KOPT-K1 (cell line): ENCODE measurements around the gene NOP58.
"Not testable (repeated sequence)": the region's sequence is repeated elsewhere in the genome, so short reads cannot be mapped to it uniquely, and the experiment has no call there.

Experiments
- H3K27ac ChIP-seq: fragments of 200-600 bp; sonication (generic); 2 replicates; pipeline ENCODE4 v1.5.1; 2016; ENCODE audit warnings: antibody characterized with exemption, mild to moderate bottlenecking, low read depth, low read length; ENCODE audit not compliant: poor library complexity, severe bottlenecking
- H3K36me3 ChIP-seq: fragments of 200-600 bp; sonication (generic); 2 replicates; pipeline ENCODE4 v1.5.1; 2017; ENCODE audit warnings: antibody characterized with exemption, mild to moderate bottlenecking, low read length, moderate library complexity; ENCODE audit not compliant: insufficient read depth
- H3K9me3 ChIP-seq: fragments of 200-600 bp; sonication (generic); 2 replicates; pipeline ENCODE4 v1.5.1; 2017; ENCODE audit warnings: antibody characterized with exemption, low read length, mild to moderate bottlenecking; ENCODE audit not compliant: insufficient read depth, poor library complexity, severe bottlenecking

NOP58 gene

GRCh38 chr2:202286595-202286994, 21.0 kb downstream of the NOP58 start:
- Histone ChIP-seq H3K9me3 (no peaks in the 10 kb centered on the region), H3K27ac (no peak overlapping the region), H3K36me3 (peaks cover 100% of the 10 kb centered on the region)

DNA sequence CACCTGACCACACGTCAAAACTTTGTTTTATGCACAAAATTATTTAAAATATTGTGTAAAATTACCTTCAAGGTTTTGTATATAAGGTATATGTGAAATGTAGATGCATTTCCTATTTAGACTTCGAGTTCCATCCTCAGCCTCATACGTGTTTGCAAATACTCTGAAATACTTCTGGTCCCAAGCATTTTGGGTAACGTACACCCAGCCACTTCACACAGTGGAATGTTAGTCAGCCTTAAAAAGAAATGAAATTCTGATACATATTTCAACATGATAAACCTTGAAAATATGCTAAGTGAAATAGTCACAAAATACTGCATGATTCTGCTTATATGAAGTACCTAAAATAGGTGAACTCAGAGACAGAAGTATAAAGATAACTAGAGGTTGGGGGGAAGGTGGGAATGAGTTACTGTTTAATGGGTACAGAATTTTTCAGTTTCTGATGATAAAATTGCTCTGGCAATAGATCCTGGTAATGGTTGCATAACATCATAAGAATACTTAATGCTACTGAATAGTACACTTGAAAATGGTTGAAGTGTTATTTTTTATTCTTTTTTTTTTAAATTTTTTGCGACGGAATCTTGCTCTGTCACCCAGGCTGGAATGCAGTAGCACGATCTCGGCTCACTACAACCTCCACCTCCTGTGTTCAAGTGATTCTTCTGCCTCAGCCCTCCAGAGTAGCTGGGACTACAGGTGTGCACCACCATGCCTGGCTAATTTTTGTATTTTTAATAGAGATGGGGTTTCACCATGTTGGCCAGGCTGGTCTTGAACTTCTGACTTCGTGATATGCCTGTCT, 24.0 kb downstream of the NOP58 start:
- Histone ChIP-seq H3K9me3 (no peaks in the 10 kb centered on the region), H3K27ac (no peak overlapping the region), H3K36me3 (peaks cover 100% of the 10 kb centered on the region)

DNA sequence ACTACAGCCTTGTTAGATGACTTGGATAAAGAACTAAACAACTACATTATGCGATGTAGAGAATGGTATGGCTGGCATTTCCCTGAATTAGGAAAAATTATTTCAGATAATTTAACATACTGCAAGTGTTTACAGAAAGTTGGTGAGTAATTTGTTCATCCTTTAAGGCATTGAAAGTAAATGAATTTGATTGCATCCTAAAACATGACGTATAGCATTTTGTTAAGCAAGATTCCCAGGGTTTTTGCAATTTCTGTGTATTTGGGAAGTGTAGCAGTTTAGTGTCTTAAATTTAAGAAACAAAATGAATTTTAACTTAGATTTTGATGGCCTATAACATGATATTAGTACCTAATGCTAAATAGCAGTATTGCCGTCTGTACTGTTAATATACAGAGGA, 24.8 kb downstream of the NOP58 start:
- Histone ChIP-seq H3K9me3 (no peaks in the 10 kb centered on the region), H3K27ac (no peak overlapping the region), H3K36me3 (peaks cover 100% of the 10 kb centered on the region)

DNA sequence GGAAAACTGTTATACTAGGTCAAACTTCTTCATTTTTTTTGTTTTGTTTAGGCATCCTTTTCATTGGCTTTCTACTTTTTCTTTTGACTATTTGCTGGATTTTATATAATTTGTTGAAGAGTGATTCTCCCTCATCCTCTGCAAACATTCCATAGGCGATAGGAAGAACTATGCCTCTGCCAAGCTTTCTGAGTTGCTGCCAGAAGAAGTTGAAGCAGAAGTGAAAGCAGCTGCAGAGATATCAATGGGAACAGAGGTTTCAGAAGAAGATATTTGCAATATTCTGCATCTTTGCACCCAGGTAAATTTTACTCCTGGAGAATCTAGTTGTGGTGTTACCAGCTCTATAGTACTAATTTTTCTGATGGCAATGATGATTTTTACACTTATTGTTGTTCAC, 25.4 kb downstream of the NOP58 start:
- H3K36me3 ChIP-seq, result peaks cover 100% of the 10 kb centered on the region
- no peaks in the 10 kb centered on the region for H3K9me3 ChIP-seq
- no peak overlapping the region for H3K27ac ChIP-seq

DNA sequence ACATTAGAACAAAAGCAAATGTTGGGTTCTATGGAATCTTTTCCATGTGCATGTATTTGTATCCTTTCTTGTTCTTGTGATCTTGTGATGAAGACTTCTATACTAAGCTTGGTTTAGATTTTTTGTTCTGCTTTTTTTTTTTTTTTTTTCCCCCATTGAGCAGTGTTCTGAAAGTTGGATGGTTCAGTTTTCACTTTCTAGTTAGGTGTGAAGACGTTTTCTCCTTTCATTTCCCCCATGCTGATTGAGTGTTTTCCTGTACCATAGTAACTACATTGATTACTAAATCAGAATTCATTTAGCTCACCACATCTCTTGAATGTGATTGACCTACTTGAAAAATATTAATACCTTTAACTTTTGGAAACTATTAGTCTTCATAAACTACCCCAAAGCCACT, 34.1 kb downstream of the NOP58 start:
- no peaks in the 10 kb centered on the region for H3K9me3 ChIP-seq
- peaks cover 100% of the 10 kb centered on the region for H3K36me3 ChIP-seq
- H3K27ac ChIP-seq, result no peak overlapping the region

DNA sequence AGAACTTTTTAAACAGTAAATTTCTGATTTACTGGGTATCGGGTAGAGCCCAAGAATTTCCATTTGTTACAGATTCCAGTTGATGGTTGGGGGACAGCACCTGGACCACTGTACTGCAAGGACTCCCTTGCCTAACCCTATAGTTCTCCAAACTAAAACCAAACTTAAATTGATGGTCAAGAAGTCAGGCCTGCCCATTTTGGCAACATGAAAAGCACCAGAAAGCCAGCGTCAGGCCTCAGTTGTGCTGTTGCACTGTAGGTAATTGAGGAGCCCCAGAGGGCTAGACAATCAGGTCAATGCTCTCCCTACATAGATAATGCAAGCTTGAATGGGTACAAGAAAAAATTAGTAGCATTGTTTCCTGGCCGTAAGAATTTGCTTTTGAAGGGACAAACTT, 40.5 kb downstream of the NOP58 start:
- Histone ChIP-seq H3K36me3 (peaks cover 97% of the 10 kb centered on the region), H3K9me3 (no peaks in the 10 kb centered on the region), H3K27ac (no peak overlapping the region)

GRCh38 chr2:202307690-202308089, 42.1 kb downstream of the NOP58 start:
- Histone ChIP-seq H3K36me3 (peaks cover 95% of the 10 kb centered on the region), H3K9me3 (no peaks in the 10 kb centered on the region), H3K27ac (no peak overlapping the region)

- Histone ChIP-seq H3K27ac (no peak overlapping the region), H3K9me3 (no peaks in the 10 kb centered on the region), H3K36me3 (peaks cover 66% of the 10 kb centered on the region)
Measured at GRCh38 chr2:202311823-202312388, 46.3 kb downstream of the NOP58 start.

GRCh38 chr2:202314116-202314515, 48.6 kb downstream of the NOP58 start:
- Histone ChIP-seq H3K27ac (no peak overlapping the region), H3K36me3 (peaks cover 50% of the 10 kb centered on the region), H3K9me3 (no peaks in the 10 kb centered on the region)

- peaks cover 26% of the 10 kb centered on the region for H3K36me3 ChIP-seq
- no peak overlapping the region for H3K27ac ChIP-seq
- H3K9me3 ChIP-seq, result no peaks in the 10 kb centered on the region
Measured at GRCh38 chr2:202317080-202317857, 51.7 kb downstream of the NOP58 start.

GRCh38 chr2:202320362-202320761, 54.8 kb downstream of the NOP58 start:
- peaks cover 18% of the 10 kb centered on the region for H3K36me3 ChIP-seq
- not testable (repeated sequence) for H3K9me3 ChIP-seq

DNA sequence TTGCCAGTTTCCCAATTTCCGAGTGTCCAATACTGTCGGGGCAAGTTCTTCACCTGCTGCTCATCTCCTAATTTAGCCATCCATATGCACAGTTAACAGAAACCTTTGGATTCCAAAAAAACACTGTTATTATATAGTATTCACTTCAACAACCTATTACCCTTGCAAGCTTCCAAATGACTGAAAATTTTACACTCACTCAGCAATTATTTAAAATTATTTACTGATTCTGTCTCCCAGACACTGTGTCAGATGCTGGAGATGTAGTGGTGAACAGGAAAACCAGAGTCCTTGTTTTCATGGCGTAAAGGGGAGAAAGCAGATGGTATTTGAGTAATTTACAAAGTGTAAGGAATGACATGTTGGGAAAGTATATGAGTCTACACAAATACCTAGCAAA, 56.9 kb downstream of the NOP58 start:
- Histone ChIP-seq H3K9me3 (no peaks in the 10 kb centered on the region), H3K27ac (no peak overlapping the region), H3K36me3 (peaks cover 7% of the 10 kb centered on the region; the same call in 1 of the 2 replicates)

More at GRCh38 chr2:202320362-202320761, 54.8 kb downstream of the NOP58 start:
- H3K27ac ChIP-seq, result not testable (repeated sequence)

- no peak overlapping the region for H3K27ac ChIP-seq
Measured at GRCh38 chr2:202327858-202328257, 62.3 kb downstream of the NOP58 start.

GRCh38 chr2:202335791-202336467, 70.4 kb downstream of the NOP58 start:
- Histone ChIP-seq H3K36me3 (no peaks in the 10 kb centered on the region), H3K9me3 (no peaks in the 10 kb centered on the region), H3K27ac (no peak overlapping the region)

More at GRCh38 chr2:202327858-202328257, 62.3 kb downstream of the NOP58 start:
- Histone ChIP-seq H3K9me3 (no peaks in the 10 kb centered on the region), H3K36me3 (no peaks in the 10 kb centered on the region)

- no peaks in the 10 kb centered on the region for H3K36me3 ChIP-seq
- no peak overlapping the region for H3K27ac ChIP-seq
- H3K9me3 ChIP-seq, result no peaks in the 10 kb centered on the region
Measured at GRCh38 chr2:202337151-202337550, 71.6 kb downstream of the NOP58 start.
